ENCODE results near the gene RB1.

DNA sequence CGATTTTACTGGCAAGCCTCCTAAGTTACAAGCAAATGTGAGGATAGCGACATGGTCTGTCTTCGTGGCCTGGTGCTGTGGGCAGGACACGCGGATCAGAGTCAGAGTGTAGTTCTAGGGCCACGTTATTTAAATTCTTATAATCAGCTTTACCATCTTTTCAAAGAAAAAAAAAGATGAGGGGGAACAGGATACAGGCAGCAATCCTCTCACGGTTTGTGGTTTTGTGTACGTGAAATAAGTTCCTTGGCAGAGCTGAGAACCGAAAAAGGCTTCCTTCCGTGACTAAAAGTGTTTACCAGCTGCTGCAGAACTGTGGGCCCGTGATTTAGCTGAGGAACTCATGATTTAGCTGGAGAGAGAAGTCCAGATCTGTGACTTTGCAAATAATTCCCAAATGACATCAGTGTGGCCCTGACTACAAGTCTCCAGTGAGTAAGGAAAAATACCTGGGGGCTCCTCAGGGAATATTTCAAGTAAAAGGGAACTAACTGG lies 202.1 kb downstream of the RB1 start:
- TF ChIP-seq, protein P1, sequence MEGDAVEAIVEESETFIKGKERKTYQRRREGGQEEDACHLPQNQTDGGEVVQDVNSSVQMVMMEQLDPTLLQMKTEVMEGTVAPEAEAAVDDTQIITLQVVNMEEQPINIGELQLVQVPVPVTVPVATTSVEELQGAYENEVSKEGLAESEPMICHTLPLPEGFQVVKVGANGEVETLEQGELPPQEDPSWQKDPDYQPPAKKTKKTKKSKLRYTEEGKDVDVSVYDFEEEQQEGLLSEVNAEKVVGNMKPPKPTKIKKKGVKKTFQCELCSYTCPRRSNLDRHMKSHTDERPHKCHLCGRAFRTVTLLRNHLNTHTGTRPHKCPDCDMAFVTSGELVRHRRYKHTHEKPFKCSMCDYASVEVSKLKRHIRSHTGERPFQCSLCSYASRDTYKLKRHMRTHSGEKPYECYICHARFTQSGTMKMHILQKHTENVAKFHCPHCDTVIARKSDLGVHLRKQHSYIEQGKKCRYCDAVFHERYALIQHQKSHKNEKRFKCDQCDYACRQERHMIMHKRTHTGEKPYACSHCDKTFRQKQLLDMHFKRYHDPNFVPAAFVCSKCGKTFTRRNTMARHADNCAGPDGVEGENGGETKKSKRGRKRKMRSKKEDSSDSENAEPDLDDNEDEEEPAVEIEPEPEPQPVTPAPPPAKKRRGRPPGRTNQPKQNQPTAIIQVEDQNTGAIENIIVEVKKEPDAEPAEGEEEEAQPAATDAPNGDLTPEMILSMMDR (conservative IDR thresholded peaks at IDR 0.05 in 1 of 2, IDR thresholded peaks at IDR 0.05 in 1 of 2; ENCODE audit: extremely low read depth in 1 of 2, insufficient read depth in 1 of 2, low read depth in 1 of 2, low read length in 2 of 2) = no peak
- no peak for TF ChIP-seq EZH2 (IDR thresholded peaks at IDR 0.05; ENCODE audit: borderline replicate concordance, low read length)

Measured in mammary epithelial cell (primary cell).